Right forelimb (tissue), 1 donor: ENCODE results near the gene CNTNAP5.

Experiments used
- DNase-seq: peaks from one replicate; pipeline ENCODE4 v3.0.0-alpha.2; 2018

The CNTNAP5 gene

DNA sequence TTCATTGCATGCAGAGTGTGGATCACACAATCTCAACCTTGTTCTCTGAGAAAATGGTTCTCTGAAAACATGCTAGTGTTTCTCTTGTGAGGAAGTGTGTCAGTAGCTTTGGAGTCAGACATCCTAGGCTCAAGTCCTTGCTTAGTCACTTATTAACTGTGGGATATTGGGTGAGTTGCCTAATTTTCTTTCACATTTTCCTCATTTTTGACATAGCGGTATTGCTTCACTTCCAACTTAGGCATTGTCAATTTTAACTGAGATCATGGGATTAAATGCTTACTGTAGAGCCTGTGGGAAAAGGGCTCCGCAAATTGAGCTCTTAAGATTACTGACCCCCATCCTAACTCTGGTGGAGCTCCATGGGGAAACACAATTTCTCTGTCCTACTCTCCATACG, 622.2 kb downstream of the CNTNAP5 start:
- DNase-seq = no peak

DNA sequence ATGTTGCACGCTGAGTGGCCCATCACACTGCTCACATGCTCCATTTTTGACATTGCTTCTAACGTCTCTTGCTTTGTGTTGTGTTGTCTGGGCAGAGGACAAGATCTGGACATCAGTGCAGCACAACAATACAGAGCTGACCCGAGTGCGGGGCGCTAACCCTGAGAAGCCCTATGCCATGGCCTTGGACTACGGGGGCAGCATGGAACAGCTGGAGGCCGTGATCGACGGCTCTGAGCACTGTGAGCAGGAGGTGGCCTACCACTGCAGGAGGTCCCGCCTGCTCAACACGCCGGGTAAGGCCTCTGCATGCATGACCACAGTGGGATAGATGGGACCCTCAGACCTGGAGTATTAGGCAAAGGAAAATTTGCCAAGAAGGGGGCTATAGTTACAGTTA, 622.6 kb downstream of the CNTNAP5 start:
- DNase-seq = no peak

DNA sequence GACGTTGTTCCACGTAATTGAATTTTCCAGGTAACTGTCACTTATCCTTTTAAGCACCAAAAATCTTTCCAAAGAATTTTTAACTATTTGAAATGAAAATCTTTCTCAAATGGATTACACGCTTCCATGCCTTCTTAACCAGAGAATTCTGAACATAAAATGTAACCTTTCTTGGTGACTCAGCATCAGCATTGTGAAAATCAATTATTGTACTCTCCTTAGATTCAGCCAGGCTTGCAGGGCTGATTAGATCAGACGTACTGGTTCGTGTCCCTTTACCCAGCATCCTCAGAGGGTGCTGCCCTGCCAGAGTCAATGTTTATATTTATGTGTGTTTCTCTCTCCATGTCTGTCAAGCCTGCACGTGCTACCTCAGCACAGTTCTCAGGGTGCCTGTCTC, 623.9 kb downstream of the CNTNAP5 start:
- DNase-seq = no peak

DNA sequence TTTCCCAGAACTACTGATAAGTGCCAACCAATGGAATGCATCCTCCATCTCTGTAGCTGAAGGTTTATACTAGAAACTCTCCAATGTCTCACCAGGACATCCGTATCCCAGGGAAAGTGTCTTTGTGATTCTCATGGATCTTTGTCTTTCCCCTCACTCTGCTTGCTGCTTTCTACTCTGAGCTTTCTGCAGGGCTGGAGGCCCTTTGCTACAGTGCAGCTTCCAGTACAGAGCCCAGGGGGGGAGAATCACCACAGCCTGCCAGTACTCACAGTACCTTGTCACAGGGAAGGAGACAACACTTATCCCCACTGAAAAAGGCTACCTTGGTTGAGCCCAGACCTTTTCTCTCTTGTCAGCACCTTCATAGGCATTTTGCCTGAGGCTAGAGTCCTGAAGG, 627.0 kb downstream of the CNTNAP5 start:
- DNase-seq = no peak

DNA sequence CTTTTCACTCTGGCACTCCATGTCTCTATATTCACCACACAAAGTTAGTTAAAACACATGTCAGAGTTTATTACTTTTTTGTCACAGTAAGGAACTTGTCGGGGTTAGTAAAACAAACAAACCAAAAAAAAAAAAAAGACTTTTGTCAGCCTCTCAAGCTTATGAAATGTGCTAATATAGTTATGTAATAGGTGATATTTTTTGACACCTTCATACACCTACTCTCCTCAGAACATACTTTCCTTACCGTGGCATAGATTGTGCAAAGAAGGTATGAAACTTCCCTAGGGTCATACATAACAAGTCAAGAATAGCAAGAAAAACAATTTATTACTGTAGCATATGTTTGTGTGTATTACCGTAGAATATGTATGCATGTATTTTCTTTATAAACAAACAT, 633.3 kb downstream of the CNTNAP5 start:
- DNase-seq = no peak

DNA sequence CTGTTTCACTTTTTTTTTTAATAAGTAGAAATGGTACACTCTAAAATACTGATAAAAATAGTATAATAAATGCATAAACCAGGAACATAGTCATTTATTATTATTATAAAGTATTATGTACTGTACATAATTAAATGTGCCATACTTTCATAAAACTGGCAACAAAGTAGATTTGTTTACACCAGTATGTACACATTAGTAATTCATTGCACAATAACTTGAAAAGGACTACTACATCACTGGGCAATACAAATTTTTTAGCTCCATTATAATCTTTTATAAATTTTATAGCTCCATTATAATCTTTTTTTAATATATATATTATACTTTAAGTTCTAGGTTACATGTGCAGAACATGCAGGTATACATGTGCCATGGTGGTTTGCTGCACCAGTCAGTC, 636.5 kb downstream of the CNTNAP5 start:
- no peak for DNase-seq

DNA sequence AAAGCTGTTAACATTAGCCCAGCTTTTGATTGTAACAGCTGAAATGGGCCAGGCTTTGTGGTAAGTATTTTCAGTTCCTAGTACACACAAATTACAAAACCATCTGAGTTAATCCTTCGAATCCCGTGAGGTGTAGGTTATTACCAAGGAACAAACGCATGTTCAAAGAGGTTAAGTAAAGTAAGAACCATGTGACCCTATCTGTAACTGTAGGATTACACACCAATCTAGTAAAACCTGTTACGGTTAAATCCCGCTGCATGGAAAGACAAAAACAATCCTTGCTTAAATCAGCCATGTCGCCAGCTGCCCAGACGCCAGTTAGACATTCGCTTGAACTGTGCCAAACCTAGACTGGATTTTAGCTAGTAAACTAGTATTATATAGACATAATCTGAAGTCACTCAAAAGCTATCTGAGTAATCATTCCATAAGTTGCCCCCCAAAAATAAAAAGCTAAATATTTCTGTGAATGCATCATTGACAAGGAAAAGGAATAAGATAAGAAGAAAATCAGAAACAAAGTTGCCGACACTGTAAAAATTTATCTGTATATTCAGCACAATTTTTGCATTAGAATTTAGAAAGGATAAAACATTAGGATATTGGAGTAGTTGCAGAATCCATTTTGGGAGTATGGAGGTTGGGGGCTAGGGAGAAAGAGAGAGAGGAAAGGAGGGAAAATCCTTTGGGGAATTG, 638.0 kb downstream of the CNTNAP5 start:
- DNase-seq = no peak

DNA sequence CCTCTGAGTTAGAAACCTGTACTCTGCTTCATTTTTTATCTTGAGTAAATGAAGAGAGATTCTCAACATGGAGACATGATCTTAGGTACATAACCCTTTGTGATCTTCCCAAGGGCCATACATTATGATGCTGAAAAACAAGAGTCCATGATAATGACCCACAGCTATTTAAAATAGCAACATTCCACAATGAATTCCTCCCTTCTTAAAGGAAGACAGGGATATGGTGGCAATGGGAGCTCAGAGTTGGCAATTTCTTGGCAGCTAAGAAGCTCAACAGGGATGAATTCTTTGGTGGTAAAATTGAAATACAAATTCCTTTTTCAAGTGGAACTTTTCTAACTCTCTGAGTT, 638.5 kb downstream of the CNTNAP5 start:
- no peak for DNase-seq

DNA sequence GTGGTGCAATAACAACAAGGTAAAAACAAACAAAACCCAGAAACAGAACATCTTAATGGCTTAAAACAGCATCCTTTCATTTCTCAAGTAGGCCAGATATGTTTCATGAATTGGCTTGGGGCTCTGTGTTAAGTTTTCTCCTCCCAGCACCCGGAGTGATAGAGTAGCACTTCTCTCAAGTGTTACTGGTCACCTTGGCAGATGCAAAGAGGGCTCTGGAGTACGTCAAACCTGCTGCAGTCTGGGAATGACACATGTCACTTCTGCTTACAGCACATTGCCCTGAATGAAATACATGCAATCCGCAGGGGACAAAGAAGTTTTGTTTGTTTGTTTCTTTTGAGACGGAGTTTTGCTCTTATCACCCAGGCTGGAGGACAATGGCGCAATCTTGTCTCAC, 639.3 kb downstream of the CNTNAP5 start:
- DNase-seq = no peak

DNA sequence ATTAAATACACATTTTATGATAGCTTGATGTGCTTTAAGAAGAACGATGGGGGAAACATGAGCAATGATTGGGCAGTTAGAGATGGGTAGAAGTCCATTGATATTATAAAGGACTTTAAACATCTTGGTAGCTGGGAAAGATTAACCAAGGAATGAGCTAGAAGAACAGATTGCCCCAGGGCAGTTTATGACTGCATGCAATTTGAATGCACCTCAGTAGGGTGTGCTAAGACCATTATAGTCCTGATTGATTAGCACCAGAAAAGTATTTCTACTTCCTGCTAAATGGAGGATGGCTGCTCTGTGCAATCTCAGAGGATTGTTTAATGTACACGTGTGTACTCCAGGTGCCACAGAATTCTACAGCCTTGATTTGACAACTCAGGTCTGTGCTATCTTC, 641.9 kb downstream of the CNTNAP5 start:
- DNase-seq = no peak

DNA sequence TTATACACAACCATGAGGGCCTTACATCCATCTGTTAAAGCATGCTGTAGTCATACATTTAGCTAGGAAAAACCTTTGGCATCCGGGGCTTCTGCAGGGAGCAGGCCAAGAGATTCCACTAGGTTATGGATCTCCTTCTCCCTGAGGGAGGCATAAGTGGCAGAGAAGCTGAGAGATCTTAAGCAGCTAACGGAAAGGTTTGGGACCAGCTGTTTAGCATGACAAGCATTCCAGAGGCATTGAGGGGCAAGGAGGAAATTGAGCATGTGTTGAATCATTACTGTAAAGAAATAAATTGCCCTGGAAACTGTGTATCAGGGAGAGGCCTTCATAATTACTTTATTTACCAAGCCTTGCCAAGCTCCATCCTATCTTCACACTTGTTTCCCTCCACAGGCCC, 643.1 kb downstream of the CNTNAP5 start:
- DNase-seq = no peak

DNA sequence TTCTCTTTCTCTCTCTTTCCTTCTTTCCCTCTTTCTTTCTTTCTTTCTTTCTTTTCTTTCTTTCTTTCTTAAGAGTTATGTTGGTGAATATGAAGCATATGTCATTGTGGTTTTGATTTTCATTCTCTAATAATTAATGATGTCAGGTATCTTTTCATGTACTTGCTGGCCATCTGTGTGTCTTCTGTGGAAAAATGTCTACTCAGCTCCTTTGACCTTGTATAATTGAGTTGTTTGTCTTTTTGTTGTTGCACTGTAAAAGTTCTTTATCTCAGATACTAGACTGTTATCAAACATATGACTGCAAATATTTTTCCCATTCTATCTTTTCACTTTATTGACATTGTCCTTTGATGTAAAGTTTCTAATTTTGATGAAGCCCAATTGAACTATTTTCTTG, 645.1 kb downstream of the CNTNAP5 start:
- DNase-seq = no peak

DNA sequence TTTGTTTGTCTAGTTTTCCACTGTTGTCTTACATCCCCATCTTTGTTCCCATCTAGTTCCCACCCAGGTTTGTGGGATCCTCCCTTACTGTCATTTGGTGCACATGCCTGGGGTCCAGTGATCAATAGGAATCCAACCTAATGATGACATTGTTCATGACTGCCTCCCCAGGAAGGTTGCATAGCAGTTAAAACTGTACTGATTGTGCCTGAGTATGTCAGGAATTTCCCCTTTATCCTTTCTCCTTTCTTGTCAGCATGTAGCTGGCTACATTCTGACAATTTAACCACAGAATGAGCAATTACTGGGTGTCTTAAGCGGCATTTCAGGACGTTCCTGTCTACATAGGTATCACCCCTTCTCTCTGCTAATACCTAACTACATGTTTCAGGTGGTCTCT, 653.0 kb downstream of the CNTNAP5 start:
- no peak for DNase-seq

DNA sequence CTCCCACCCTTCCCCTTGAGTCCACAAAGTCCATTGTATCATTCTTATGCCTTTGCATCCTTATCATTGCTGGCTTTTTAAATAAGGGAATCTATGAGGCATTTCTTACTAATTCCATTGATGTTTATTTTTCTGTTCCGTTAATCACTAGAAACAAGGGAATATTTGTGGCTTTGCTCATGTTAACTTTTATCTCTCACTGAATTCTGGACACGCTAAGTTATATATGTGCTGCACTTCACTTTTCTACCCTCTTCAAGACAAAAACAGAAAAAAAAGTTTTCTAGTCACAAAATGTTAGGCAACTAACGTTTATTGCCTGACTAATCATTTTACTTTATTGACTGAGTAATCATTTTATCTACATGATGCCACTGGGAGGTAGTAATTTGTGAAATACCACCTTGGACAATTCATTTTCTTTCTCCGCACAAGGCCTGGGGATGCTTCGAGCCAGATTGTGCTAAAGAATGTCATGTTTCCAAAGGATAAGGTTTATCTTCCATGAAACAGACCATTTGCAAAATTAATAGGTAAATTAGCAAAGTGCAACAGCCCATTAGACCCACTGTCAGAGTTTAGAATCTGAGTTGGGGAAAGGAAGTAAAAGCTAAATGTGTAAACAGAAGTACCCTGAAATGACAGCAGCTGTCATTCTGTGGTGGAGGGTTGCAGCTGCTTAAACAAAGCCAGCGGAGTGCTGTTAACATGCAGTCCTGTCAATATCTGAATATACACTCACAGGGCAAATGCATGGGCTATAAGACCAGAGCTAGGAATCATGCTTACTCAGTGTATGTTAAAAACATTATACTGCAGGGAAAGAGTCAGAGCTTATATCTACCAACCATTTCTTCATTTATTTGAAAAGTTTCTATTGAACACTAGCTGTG, 658.7 kb downstream of the CNTNAP5 start:
- DNase-seq = no peak

DNA sequence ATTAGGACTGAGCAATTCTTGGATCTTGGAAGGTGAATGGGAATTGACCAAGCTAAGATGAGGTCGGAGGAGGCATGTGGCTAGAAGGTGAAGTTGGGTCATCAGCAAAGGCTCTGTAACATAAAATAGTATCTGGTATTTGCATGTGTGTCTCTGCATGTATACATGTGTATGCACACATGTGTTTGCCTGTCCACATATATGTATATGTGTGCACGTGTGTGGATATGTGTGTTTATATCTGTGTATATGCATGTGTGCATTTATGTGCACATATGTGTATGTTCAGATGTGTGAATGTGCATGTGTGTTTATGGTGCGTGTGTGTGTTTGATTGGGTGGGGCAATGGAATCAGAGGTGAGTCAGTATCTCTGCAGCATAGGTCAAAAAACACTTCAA, 664.3 kb downstream of the CNTNAP5 start:
- DNase-seq = no peak

DNA sequence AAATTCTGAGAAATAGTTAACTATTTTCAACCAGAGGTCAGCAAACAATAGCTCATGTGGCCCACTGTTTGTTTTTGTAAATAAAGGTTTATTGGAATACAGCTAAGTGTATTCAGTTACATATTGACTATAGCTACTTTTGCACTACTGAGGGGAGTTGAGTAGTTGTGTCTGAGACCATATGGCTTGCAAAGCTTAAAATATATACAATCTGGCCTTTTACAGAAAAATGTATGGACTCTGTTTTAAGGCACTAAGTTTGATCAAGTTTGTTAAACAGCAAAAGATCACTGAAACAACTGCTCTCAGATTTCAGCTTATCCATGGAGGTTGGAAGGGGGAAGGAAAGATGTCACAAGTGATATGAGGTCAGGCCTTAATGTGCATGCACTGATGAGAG, 667.1 kb downstream of the CNTNAP5 start:
- DNase-seq = no peak

DNA sequence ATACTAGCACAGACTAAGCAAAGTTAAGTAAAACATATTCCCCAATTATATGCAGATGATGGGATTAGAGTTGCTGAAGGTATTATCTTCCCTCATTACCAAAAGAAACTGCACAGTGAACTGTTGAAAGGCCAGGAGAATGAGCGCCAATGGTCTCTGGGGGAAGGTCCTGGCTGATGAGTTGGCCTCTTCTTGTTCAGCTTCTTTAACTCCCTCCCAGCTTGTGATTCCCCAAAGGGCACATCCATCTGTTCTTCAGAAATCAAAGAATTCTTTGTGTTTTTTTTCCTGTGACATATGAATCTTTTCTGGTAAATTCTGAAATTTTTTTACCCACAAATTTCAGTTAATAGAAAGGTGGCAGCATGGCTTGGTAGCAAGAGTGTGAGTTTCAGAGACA, 667.6 kb downstream of the CNTNAP5 start:
- no peak for DNase-seq

DNA sequence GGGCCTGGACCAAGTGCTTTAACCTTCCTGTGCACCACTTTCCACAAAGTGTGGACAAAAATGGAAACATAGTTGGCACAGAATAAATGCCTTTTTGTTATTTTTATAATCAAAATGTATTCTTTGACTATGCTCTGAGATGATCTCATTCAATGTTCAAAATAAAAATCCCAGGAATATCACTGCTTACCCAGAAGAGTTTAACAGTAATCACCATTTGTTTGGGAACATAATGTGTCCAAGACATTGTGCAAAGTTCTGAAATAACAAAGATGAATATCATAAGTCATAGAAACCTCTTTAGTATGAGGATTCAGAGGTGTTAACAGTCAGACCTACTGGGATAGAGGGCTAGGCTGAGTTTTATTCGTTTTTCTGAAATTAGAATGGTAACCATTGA, 668.1 kb downstream of the CNTNAP5 start:
- DNase-seq = no peak

DNA sequence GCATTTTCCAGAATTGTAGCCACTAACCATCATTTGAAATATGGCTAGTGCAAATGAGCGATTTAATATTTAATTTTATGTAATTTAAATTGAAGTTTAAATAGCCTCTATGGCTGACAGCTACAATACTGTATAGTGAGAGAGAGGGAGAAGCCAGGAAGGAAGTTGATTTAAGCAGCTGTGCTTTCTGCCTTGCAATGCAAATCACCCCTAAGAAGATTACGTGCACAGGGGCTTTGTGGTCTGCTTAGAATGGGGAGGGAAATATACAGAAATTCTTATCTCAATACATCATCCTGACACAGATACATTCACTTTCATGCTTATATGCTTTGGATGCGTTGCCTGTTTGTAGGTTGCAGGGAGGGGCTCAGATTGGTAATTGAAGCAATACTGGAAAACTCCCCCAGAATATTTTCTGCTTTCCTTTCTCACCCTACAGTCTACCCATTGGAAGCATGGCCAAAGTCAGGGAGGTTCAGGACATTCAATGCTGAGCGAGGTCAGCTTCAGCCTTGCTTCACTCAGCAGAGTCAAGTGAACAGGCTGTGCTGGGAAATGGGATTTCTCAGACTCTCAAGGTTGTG, 674.0 kb downstream of the CNTNAP5 start:
- no peak for DNase-seq

DNA sequence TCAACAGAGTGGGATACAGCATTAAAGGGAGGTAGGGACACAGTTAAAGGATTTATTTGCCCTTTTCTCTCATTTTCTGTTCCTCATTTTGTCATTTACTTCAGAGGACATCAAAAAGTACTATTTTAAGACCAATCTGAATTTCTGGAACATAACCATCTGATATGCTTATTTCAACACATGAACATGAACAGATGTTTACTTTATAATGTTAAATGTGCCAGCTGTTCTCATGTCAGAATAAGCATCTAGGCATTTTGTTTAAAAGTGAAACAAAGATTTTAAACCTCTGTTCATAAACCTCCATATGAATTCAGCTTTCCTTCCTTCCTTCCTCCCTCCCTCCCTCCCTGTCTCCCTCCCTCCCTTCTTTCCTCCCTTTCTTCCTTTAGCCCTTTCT, 677.7 kb downstream of the CNTNAP5 start:
- no peak for DNase-seq

DNA sequence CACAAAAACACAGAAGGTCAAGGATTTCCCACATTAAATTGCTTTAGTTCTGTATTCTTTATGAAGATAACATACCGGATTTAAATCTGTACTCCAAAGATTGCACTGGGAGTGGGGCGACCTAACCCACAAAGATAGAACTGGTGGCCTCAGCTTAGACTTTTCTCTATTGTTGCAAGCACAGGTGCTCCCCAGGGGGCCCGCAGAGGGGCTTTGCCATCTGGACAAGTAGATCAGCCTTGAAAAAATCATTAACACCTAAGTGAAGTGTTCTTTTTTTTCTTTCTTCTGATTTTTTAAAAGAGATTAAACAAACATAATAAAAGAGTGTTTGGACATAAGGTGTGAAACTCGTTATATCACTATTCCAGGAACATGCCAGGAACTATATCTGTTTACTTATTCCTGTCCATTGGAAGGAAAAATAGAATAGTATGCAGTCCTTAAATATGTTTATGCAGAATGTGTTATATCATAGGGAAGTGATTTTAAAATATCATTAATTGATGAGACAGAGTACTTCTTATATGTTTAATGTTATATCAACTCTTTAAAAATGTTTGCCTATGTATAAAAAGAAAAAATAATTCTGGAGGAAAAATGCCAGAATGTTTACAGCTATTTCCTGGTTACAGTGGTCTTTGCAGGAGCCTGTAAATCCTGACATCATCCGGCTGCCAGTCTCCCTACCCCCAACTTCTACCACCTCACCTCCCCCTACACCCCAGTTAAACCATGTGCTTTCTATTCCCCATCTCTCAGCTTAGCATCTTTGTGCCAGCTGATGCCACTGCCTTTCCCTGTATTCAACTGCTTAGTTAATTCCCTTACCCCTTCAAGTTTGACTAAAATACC, 679.2 kb downstream of the CNTNAP5 start:
- DNase-seq = no peak

DNA sequence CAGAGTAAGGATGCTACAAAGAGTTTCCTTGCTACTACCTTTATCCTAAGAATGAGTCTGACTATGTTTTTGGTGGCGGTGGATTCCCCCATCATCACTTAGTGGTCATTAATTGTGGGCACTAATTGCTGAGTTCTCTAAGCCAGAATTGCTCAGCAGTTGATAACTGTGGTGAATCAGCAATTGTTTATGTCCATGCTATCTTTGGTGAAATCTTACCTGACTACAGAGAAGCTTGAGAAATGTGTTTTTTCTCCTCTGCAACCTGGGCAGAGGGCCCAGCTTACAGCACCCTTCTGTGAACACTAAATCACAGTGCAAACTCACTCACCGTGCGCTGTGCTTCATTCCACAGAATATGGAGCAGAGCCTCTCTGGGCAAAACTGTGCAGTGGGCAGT, 683.6 kb downstream of the CNTNAP5 start:
- no peak for DNase-seq

DNA sequence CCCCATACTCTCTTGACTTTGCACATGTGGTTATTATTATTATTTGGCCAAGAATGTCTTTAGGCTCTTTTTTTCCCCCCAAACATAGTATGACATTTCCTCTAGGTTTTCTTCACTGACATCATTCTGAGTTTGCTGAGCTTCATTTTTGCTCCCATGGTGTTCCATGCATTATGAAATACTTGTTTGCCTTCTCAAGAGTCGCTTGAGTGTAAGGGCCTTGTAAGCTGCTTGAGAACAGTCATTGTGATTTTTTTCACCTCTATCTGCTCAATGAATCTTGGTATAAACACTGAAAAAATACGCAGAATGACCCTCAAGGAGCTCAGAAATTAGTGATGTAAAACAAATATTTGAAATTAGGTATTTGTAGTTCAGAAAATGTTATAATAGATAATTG, 688.9 kb downstream of the CNTNAP5 start:
- DNase-seq = no peak
